SIG-M5 treated with dmso at 0.1 percent for 504 hours (cell line): Measurements from ENCODE around the gene CA11.
A peak's percentile ranks its signal among the peaks of the same experiment; 100 is the strongest.
"Not testable (repeated sequence)": the region's sequence is repeated elsewhere in the genome, so short reads cannot be mapped to it uniquely, and the experiment has no call there.

ENCODE experiments used
- DNase-seq: peaks from one replicate; lab custom pipeline; 2025; ENCODE audit not compliant: unreplicated experiment; lab: John Stamatoyannopoulos, UW

CA11 gene

GRCh38 chr19:48646001-48646721, at the start of gene CA11:
CA11 (minus strand) TSS chr19:48646187; CDS start chr19:48645632, 555 bp downstream.
- DNase-seq, result peak; percentile 81

- DNase-seq, result not testable (repeated sequence)
Measured at GRCh38 chr19:48693629-48694028, 47.6 kb upstream of the CA11 start.

DNA sequence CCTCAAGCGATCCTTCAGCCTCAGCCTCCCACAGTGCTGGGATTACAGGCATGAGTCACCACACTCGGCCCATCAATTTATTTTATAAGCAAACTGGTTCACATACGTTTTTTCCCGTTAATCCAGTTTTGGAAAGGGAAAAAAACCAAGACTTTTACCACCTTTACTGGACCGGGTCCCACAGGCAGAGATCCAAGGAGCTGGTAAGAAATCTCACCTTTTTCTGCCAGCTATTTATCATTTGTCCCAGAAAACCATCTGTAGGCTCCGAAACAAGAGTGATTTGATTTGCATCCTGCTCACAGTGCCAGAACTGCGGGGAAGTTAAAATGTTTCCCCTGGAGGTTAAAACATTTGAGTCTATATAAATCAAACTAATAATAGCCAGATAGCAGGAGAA, 43.5 kb upstream of the CA11 start:
- no peak for DNase-seq

- no peak for DNase-seq
Measured at GRCh38 chr19:48687776-48688175, 41.8 kb upstream of the CA11 start.

DNA sequence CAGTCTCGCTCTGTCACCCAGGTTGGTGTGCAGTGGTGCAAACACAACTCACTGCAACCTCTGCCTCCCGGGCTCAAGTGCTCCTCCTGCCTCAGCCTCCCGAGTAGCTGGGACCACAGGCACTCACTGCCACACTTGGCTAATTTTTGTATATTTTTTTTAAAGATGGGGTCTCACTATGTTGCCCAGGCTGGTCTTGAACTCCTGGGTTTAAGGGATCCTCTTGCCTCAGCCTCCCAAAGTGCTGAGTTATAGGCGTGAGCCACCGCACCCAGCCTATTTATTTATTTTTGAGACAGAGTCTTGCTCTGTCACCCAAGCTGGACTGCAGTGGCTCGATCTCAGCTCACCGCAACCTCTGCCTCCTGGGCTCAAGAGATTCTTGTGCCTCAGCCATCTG, 40.6 kb upstream of the CA11 start:
- DNase-seq, result not testable (repeated sequence)

DNA sequence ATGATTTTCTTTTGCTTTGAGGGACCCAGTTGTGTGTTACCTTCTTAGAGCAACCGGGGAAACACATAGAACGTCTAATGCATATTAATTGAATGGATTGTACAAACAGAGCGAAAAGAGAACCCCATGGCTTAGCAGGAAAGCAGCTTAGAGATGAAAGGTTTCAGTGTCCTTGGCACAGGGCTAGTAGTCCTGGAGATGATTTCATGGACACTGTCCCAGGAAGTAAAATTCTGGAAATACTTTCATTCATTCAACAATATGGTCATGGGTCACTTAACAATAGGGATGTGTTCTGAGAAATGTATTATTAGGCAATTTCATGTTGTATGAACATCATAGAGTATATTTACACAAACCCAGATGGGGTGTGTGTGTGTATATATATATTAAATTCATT, 40.1 kb upstream of the CA11 start:
- no peak for DNase-seq

DNA sequence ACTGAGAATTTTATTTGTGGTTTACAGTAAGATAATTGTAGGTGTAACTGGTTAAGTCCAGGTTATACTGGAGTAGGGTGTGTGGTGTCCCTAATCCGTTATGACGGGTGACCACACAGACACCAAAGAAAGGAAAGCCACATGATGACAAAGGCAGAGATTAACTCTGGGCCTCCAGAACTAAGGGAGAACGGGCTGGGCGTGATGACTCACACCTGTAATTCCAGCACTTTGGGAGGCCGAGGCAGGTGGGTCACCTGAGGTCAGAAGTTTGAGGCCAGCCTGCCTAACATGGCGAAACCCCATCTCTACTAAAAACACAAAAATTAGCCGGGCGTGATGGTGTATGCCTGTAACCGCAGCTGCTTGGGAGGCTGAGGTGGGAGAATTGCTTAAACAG, 39.6 kb upstream of the CA11 start:
- DNase-seq, result no peak

- no peak for DNase-seq
Measured at GRCh38 chr19:48683349-48683748, 37.4 kb upstream of the CA11 start.

DNA sequence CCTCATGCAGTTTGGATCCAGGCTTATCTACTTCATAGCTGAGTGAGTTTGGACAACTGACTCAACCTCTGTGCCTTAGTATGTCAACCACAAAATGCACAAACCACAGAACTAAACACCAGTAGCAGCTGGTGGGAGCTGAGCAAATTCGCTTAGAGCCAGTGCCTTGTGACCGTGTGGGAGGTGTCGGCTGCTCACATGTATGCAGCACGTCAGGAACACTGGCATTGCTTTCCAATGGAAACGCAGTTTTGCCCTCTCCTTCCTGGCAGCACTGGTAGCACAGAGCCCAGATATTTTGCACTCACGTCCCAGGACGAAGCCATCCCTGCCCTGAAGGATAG, 35.1 kb upstream of the CA11 start:
- DNase-seq, result no peak

- no peak for DNase-seq
Measured at GRCh38 chr19:48680436-48681126, 34.6 kb upstream of the CA11 start.

DNA sequence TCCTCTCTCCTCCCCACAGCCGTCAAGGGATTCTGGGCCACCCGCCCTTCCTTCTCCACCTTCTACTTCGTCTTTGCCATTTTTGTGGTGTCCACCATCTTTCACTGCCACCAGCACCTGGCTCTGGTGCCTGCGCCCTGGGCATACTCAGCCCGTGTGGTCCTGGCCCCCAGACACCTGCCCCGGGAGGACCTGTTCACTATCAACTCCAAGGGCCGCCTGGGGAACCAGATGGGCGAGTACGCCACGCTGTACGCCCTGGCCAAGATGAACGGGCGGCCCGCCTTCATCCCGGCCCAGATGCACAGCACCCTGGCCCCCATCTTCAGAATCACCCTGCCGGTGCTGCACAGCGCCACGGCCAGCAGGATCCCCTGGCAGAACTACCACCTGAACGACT, 34.0 kb upstream of the CA11 start:
- DNase-seq, result not testable (repeated sequence)

DNA sequence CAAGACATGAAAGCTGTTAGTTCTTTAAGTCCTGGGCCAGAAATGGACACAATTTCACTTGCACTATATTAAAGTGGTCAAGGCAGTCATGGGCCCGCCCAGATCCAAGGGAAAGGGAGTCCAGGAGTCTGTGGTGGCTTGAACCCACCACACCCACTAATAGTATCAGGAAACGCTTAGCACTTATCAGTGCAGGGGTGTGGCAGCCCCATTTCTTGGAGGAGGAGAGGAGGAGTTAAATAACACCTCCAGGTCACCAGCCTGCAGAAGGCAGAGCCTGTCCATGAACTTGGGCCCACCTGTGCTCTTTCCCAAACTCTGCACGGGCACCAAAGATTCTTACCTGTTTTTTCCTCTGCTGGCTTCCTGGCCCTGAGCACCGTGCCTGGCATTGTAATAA, 32.2 kb upstream of the CA11 start:
- no peak for DNase-seq

- no peak for DNase-seq
Measured at GRCh38 chr19:48676887-48677286, 30.9 kb upstream of the CA11 start.

- DNase-seq, result no peak
Measured at GRCh38 chr19:48676487-48676886, 30.5 kb upstream of the CA11 start.

DNA sequence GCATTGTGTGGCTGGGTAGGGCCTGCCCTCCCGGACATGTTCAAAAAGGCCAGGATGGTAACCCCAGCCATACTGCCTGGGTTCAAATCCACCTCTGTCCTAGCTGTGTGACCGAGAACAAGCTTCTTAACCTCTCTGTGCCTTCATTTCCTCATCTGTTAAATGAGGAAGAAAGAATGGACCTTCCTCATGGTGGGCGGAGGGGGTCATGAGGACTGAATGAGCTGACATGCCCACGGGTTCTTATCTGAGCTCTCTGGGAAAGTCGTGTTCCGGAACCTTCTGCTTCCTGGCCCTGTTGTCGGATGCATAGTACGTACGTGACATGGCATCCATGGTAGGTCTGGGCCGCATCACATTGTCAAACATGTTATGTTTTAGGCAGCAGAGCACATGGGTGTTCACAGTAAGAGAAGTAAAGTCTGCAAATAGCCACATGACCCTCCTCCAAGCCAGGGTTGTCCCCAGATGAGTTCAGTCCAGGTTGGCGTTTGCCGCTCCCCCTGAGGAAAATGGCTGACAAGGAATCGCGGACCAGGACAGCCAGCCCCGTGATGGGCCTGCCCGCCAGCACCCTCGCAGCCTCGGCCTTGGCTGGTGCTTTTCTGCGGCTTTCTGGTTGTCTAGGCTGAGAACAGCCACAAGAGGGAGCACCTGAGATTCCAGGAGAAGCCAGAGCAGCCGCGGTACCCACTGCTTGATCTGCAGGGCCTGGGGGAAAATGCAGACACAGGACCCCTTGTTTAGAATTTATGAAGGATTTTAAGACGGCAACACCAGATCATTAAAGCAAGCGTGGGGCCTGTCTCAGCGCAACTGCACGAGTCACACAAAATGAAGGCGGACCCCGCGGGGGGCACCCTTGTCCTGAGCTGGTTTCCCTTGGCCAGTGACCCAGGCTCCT, 29.2 kb upstream of the CA11 start:
- DNase-seq, result peak; percentile 68

DNA sequence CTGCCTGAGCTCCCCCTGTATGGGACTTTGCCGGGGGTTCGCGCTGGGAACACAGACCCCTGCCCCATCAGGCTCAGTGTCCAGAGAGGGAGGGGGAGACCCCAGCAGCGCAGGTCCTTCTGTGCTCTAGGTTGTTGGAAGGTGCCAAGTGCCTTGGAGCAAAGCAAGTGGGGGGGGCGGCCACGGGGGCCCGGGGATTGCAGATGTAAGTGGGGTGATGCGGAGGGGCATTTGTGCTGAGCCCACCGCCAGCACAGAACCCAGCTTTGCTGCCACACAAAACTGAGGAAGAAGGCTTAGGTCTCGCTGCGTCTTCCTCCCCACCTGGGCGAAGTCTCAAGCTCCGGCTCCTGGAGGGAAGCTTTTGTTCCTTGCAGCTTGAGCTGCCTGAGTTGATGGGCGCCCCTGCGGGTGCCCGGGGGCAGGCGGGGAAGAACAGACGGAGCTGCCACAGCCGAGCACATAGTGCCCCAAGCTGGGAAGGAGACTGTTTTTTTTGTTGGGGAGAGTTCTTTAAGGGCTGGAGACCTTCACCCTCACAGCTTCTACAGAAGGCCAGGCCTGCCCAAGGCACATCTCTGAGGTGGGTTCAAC, 28.3 kb upstream of the CA11 start:
- DNase-seq, result no peak

DNA sequence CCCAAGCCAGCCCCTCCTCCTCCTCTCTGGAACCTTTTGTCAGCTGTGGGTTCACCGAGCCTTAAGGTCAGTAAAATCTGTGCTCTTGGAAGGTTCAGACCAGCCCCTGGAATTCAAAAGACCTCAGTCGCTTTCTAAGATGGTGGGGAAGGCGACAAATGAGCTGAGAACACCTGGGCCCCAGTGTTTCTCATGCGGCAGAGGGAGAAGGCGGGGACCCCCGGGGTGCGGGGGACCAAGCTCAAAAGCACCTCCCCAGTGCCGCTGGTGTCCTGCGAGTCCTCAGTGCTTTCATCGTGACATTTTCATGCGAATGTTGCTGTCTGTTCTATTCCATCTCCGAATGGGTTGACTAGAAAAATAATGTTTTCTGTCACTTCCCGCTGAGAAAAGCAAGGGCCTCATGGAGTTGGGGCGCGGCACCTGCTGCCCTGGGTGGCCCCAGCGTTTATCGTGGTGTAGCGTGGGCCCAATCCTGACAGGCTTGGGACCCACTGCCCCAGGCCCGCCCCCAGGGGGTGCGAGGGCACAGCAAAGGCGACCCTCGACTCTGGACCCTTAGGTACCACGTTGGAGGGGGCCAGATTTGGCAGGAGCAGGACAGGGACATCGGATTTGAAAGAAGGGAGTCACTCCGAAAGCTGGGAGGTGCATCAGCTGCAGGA, 27.6 kb upstream of the CA11 start:
- DNase-seq, result no peak

- DNase-seq, result no peak
Measured at GRCh38 chr19:48672994-48673393, 27.0 kb upstream of the CA11 start, which contains the start of gene NTN5. NTN5 (minus strand) TSS chr19:48673017; CDS start chr19:48670986, 2,031 bp downstream.

DNA sequence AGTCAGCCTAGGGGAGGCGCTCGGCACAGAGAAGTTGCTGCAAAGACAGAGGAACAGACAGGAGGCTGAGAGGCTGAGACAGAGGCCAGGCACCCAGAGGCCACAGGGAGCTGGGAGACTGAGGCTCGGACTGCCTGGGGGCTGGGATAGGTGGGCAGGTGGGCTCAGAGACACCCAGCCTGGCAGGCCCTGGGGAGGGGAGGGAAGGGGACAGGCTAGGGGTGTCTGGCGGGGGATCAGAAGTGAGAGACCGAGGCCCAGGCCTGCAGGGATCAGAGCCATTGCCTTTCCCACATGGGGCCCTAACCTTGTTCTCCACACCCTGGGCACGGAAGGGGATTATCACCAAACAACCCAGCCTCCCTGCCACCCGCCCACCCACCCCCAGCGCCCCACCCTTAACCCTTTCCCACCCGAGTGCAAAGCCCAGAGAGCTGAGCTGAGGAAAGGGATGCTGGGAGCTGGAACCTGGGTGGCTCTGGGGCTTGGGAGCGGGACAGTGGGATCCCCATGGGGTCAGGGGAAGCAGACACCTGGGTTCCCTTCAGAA, 25.5 kb upstream of the CA11 start:
- no peak for DNase-seq

- no peak for DNase-seq
Measured at GRCh38 chr19:48670699-48671445, 24.9 kb upstream of the CA11 start.
